B cell (primary cell): ENCODE data around the gene ATXN1. TPM values are rescaled to one million over a fixed set of nuclear protein-coding genes. Genes with fewer than 3 reads are reported as not detected.

ENCODE experiments used
- ATAC-seq: fragments of 200-7000 bp; cut with Tn5 transposase; one replicate; pipeline ENCODE4 v1.10.0; 2021; ENCODE audit warnings: low read depth, mild to moderate bottlenecking, moderate number of reproducible peaks, moderate library complexity
- CTCF ChIA-PET: fragments of 350-600 bp; sonication (Branson Sonifier 250); formaldehyde crosslinking; loops from one replicate; lab custom pipeline; 2021; ENCODE audit warnings: antibody characterized with exemption, inconsistent platforms; lab: Charles Lee
- POLR2A ChIA-PET: fragments of 350-600 bp; sonication (Branson Sonifier 250); formaldehyde crosslinking; loops from one replicate; lab custom pipeline; 2021; ENCODE audit warnings: antibody characterized with exemption; lab: Charles Lee
- DNase-seq: peaks from one replicate; pipeline ENCODE4 v3.0.0; 2013
- H2AFZ ChIP-seq: 2 replicates; pipeline ENCODE4 v1.6.1; 2012; ENCODE audit warnings: mild to moderate bottlenecking, low read depth, low read length; ENCODE audit not compliant: insufficient read depth, poor library complexity, severe bottlenecking
- H3K27ac ChIP-seq, 2 donors: 1 replicate in 1 of 2; 2 replicates in 1 of 2; pipeline ENCODE4 v1.5.1; 2012 to 2013; ENCODE audit warnings: low read length in 2 of 2, mild to moderate bottlenecking in 2 of 2, moderate library complexity in 1 of 2
- H3K27me3 ChIP-seq, 4 experiments: fragments of 200-600 bp in 1 of 4; sonication (generic) in 1 of 4; replicated peaks in 1 of 4; 1 replicate in 2 of 4; 2 replicates in 2 of 4; pipeline versions ENCODE4 v1.6.1 to v1.7.0; 2013 to 2016; ENCODE audit warnings: low read length in 3 of 4, mild to moderate bottlenecking in 2 of 4, mixed read lengths in 1 of 4, moderate library complexity in 1 of 4; ENCODE audit not compliant: insufficient read depth in 4 of 4, control insufficient read depth in 3 of 4; ENCODE audit errors: control extremely low read depth in 1 of 4
- H3K36me3 ChIP-seq, 2 experiments: replicated peaks in 1 of 2; 1 replicate in 1 of 2; 2 replicates in 1 of 2; pipeline versions ENCODE4 v1.6.1 to v1.7.1; 2013; ENCODE audit warnings: low read length in 1 of 2; ENCODE audit not compliant: insufficient read depth in 2 of 2, control insufficient read depth in 1 of 2; ENCODE audit errors: control extremely low read depth in 1 of 2, extremely low read depth in 1 of 2
- H3K4me1 ChIP-seq, 2 donors: fragments of 200-600 bp in 1 of 2; sonication (generic) in 1 of 2; 1 replicate in 1 of 2; 2 replicates in 1 of 2; pipeline versions ENCODE4 v1.5.1 to v1.6.1; 2013 to 2017; ENCODE audit warnings: low read length in 2 of 2; ENCODE audit not compliant: control insufficient read depth in 2 of 2, insufficient read depth in 2 of 2
- H3K4me2 ChIP-seq: replicated peaks from 2 replicates; pipeline ENCODE3; 2012; ENCODE audit warnings: mild to moderate bottlenecking, low read depth, low read length; ENCODE audit not compliant: poor library complexity, severe bottlenecking
- H3K4me3 ChIP-seq, 5 experiments: fragments of 200-600 bp in 1 of 5; sonication (generic) in 1 of 5; 1 replicate in 3 of 5; 2 replicates in 2 of 5; pipeline versions ENCODE4 v1.5.1 to v1.7.0; 2011 to 2016; ENCODE audit warnings: low read length in 4 of 5, mild to moderate bottlenecking in 4 of 5, low read depth in 2 of 5, control low read depth in 1 of 5, moderate library complexity in 1 of 5; ENCODE audit not compliant: insufficient read depth in 1 of 5; ENCODE audit errors: control extremely low read depth in 1 of 5, extremely low read depth in 1 of 5
- H3K79me2 ChIP-seq: fragments of 200-600 bp; sonication (generic); one replicate; pipeline ENCODE4 v1.6.0; 2016; ENCODE audit warnings: low read length; ENCODE audit not compliant: control insufficient read depth, insufficient read depth
- H3K9ac ChIP-seq: fragments of 200-600 bp; sonication (generic); 2 replicates; pipeline ENCODE4 v1.6.1; 2017; ENCODE audit warnings: mild to moderate bottlenecking, low read length, moderate library complexity
- H3K9me3 ChIP-seq, 3 donors: one replicate each; pipeline versions ENCODE4 v1.6.1 to v1.7.1; 2013; ENCODE audit warnings: low read length in 2 of 3; ENCODE audit not compliant: control insufficient read depth in 2 of 3, insufficient read depth in 1 of 3; ENCODE audit errors: control extremely low read depth in 1 of 3
- H4K20me1 ChIP-seq: 2 replicates; pipeline ENCODE4 v1.6.0; 2012; ENCODE audit warnings: mild to moderate bottlenecking, low read length; ENCODE audit not compliant: insufficient read depth, control insufficient read depth, poor library complexity, severe bottlenecking
- H3K27ac Mint-ChIP-seq: one replicate; pipeline ENCODE4 v1.8.0; 2021; ENCODE audit warnings: mixed read lengths
- H3K27me3 Mint-ChIP-seq: one replicate; pipeline ENCODE4 v1.8.0; 2021; ENCODE audit warnings: mixed read lengths
- H3K4me1 Mint-ChIP-seq: one replicate; pipeline ENCODE4 v1.8.0; 2021; ENCODE audit warnings: mixed read lengths
- H3K4me3 Mint-ChIP-seq: one replicate; pipeline ENCODE4 v1.8.0; 2021; ENCODE audit warnings: mixed read lengths
- H3K9me3 Mint-ChIP-seq: one replicate; pipeline ENCODE4 v1.8.0; 2022; ENCODE audit warnings: mixed read lengths; ENCODE audit not compliant: insufficient read depth
- EZH2 ChIP-seq: IDR thresholded peaks from 2 replicates; pipeline ENCODE4 v1.6.1; 2012; ENCODE audit warnings: borderline replicate concordance, low read depth, mild to moderate bottlenecking, moderate library complexity, low read length; ENCODE audit not compliant: insufficient read depth, poor library complexity, severe bottlenecking
- WGBS: methylation state at CpG from one replicate; pipeline ENCODE4 v1.1.5; 2013; ENCODE audit warnings: missing lambda C conversion rate; ENCODE audit not compliant: insufficient coverage; 5-methylcytosine and 5-hydroxymethylcytosine counted together
- intact Hi-C: fragments of 100-400 bp; cut with micrococcal nuclease; formaldehyde crosslinking; loops from one replicate; pipeline ENCODE4 v1.10.0; 2022
- polyA plus RNA-seq: library from polyadenylated mRNA; depleted of rRNA; stranded (reverse); fragments of >200 nt; gene quantifications from 2 replicates; pipeline ENCODE4 v1.2.3, GENCODE V29; 2012
- total RNA-seq, 2 donors: library from RNA; stranded (reverse); fragments of 120-200 nt in 1 of 2; gene quantifications; 1 replicate in 1 of 2; 2 replicates in 1 of 2; pipeline versions ENCODE4 v1.2.3 to v1.2.4, GENCODE V29; 2013 to 2022
- TF ChIP-seq, protein P1 (sequence below): fragments of 200-600 bp; IDR thresholded peaks from one replicate; pipeline ENCODE4 v1.8.0; 2022; ENCODE audit warnings: antibody characterized with exemption, mild to moderate bottlenecking

Gene ATXN1
- total and polyA plus RNA-seq, 2 donors (not counting 1 experiment from before 2014, with no cell fraction given), result 5.7 to 63.8 TPM

DNA sequence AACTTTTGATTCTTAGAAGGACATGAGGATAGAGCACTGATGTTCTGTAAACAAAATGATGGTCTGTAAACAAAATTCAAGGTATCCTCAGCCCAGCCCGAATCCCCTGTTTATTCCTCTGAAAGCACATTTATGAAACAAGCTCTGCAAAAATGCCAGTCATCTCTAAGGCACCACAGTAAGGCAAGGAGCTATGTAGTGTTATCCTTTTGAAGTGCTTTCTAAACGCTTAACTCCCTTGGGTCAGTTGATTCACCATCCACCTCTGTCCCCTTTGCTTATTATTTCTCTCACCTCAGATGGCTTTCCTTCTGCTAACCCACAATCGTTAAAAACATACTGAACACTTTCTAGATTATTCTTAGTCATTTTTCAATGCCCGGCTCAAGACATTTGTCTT lies 93.8 kb downstream of the ATXN1 start:
- Histone ChIP-seq H2AFZ (no peak overlapping the region), H3K4me1 (peaks cover 0 to 16% of the 10 kb centered on the region in 2 donors), H3K27me3 (no peaks in the 10 kb centered on the region), H3K27ac (no peak overlapping the region), H3K36me3 (no peaks in the 10 kb centered on the region), H3K9ac (no peak overlapping the region), H3K79me2 (no peaks in the 10 kb centered on the region), H3K4me2 (no peak overlapping the region), H3K9me3 (no peaks in the 10 kb centered on the region), H4K20me1 (no peaks in the 10 kb centered on the region), H3K4me3 (no peak overlapping the region)
- H3K27ac Mint-ChIP-seq, result no peak overlapping the region
- ATAC-seq, result no peak
- peaks cover 24% of the 10 kb centered on the region for H3K4me1 Mint-ChIP-seq
- H3K9me3 Mint-ChIP-seq, result no peaks in the 10 kb centered on the region
- DNase-seq, result no peak
- POLR2A ChIA-PET, result no interaction called here
- no peaks in the 10 kb centered on the region for H3K27me3 Mint-ChIP-seq
- CTCF ChIA-PET, result no interaction called here
- no peak overlapping the region for H3K4me3 Mint-ChIP-seq
- intact Hi-C loops, result no loop called here
- 95% methylated on average over 2 of the region's 4 CpGs for WGBS
- TF ChIP-seq, protein P1, sequence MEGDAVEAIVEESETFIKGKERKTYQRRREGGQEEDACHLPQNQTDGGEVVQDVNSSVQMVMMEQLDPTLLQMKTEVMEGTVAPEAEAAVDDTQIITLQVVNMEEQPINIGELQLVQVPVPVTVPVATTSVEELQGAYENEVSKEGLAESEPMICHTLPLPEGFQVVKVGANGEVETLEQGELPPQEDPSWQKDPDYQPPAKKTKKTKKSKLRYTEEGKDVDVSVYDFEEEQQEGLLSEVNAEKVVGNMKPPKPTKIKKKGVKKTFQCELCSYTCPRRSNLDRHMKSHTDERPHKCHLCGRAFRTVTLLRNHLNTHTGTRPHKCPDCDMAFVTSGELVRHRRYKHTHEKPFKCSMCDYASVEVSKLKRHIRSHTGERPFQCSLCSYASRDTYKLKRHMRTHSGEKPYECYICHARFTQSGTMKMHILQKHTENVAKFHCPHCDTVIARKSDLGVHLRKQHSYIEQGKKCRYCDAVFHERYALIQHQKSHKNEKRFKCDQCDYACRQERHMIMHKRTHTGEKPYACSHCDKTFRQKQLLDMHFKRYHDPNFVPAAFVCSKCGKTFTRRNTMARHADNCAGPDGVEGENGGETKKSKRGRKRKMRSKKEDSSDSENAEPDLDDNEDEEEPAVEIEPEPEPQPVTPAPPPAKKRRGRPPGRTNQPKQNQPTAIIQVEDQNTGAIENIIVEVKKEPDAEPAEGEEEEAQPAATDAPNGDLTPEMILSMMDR, result no peak
- TF ChIP-seq EZH2, result no peak

DNA sequence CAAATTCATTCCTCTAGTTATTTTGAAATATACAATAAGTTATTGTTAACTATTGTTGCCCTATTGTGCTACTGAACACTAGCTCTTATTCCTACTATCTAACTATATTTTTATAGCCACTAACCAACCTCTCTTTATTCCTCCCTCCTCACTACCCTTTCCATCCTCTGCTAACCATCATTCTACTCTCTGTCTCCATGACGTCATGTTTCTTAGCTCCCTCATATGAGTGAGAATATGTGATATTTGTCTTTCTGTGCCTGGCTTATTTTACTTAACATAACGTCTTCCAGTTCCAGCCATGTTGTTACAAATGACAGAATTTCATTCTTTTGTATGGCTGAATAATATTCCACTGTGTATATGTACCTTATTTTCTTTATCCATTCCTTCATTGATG lies 95.3 kb downstream of the ATXN1 start:
- TF ChIP-seq EZH2, result no peak
- H3K4me1 Mint-ChIP-seq, result peaks cover 19% of the 10 kb centered on the region
- intact Hi-C loops, result no loop called here
- no peak overlapping the region for H3K4me3 ChIP-seq
- no peak overlapping the region for H3K9ac ChIP-seq
- no peaks in the 10 kb centered on the region for H3K79me2 ChIP-seq
- H3K27ac Mint-ChIP-seq, result no peak overlapping the region
- H3K9me3 Mint-ChIP-seq, result peaks cover 5% of the 10 kb centered on the region
- H3K9me3 ChIP-seq, result peaks cover 3 to 10% (median 4%) of the 10 kb centered on the region in 3 donors
- CTCF ChIA-PET, result no interaction called here
- no peaks in the 10 kb centered on the region for H3K27me3 ChIP-seq
- H4K20me1 ChIP-seq, result no peaks in the 10 kb centered on the region
- no peak overlapping the region for H2AFZ ChIP-seq
- DNase-seq, result no peak
- POLR2A ChIA-PET, result no interaction called here
- WGBS, result no CpG with 5 or more reads among the region's 2 CpGs
- no peaks in the 10 kb centered on the region for H3K36me3 ChIP-seq
- ATAC-seq, result no peak
- H3K4me1 ChIP-seq, result peaks cover 0 to 16% of the 10 kb centered on the region in 2 donors
- no peak overlapping the region for H3K4me2 ChIP-seq
- H3K4me3 Mint-ChIP-seq, result no peak overlapping the region
- no peaks in the 10 kb centered on the region for H3K27me3 Mint-ChIP-seq
- no peak overlapping the region for H3K27ac ChIP-seq
